Melanocyte of skin (primary cell): ENCODE data around the gene GINS2. TPM values are rescaled to one million over a fixed set of nuclear protein-coding genes. Genes with fewer than 3 reads are reported as not detected.

Source experiments
- small RNA-seq, 2 donors: library from RNA; depleted of rRNA; stranded (forward); fragments of <200 nt; gene quantifications; one replicate each; pipeline ENCODE3, GENCODE V24; 2012
- total RNA-seq, 2 donors: library from RNA; depleted of rRNA; stranded (reverse); fragments of >200 nt; gene quantifications; 2 replicates each; pipeline ENCODE4 v1.2.3, GENCODE V29; 2012

The GINS2 gene
- 10 to 100 TPM in 1 of 2 donors, 1 to 10 TPM in 1; 5.5 to 25.6 TPM for total RNA-seq

DNA sequence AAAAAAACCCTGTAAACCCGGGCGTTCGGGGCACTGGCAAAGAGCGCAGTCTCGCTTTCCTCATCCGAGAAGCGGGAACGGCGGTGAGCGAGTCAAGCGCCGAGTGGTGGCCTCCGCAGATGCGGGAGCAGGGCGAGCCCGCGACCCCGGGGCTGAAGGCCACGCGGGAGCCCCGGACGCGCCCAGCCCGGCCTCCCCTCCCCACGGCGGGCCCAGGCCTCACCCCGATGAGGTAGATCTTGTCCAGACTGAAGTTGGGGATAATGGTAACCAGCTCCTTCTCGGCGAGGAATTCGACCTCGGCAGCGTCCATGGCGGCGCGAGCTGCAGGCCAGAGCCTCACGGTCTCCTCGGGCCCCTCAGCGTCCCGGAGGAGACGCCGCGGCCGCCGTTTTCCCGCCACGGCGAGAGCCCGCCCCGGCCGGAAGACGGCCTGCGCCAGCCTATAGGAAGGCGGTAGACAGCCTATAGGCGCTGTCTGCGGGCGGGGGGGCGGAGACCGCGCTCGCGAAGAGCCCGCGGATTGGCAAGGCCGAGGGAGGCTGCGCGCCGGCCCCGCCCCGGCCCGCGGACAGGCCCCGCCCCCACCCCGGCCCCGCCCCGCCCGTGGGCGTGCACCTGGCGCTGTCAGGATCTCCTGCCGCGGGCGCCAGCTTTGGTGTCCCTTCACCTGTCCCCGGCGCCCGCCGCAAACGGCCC, at the start of gene GINS2:
Gene GINS2, minus strand, starts transcription at position 369 of the 699 bp plus-strand sequence. Its CDS starts 56 bp downstream, at position 313.

Small RNAs within 50 kb of the gene (small RNA-seq; reads per million reads assigned to genes)
- gene RN7SL381P = 0 to 0.29 reads per million in 2 donors

Other genes with a start within 250 kb of the GINS2 start
- 10 to 100 TPM; 11.4 to 16.0 TPM for gene GSE1, start 75.6 kb downstream of the GINS2 start, total RNA-seq
- 1 to 10 TPM; 1.0 to 7.3 TPM for gene C16orf74, start 62.1 kb upstream of the GINS2 start, total RNA-seq
- 10 to 100 TPM; 32.7 to 44.3 TPM for gene EMC8, start 110.6 kb upstream of the GINS2 start, total RNA-seq
- 100 to 1,000 TPM; 243 to 269 TPM for gene COX4I1, start 110.7 kb upstream of the GINS2 start, total RNA-seq
- not detected for gene IRF8, start 210.2 kb upstream of the GINS2 start, total RNA-seq